CD14-positive monocyte (primary cell): ENCODE results near the gene PUM2. TPM values are rescaled to one million over a fixed set of nuclear protein-coding genes. Genes with fewer than 3 reads are reported as not detected.
"Not testable (repeated sequence)": the region's sequence is repeated elsewhere in the genome, so short reads cannot be mapped to it uniquely, and the experiment has no call there.

Experiments
- DNase-seq, 3 donors: peaks; one replicate each; pipeline ENCODE4 v3.0.0-alpha.2; 2011 to 2022
- H2AFZ ChIP-seq: 2 replicates; pipeline ENCODE4 v1.6.0; 2012; ENCODE audit warnings: mild to moderate bottlenecking, low read depth, low read length, inconsistent platforms; ENCODE audit not compliant: insufficient read depth, poor library complexity, severe bottlenecking
- H3K27ac ChIP-seq, 2 donors: 1 replicate in 1 of 2; 2 replicates in 1 of 2; pipeline ENCODE4 v1.5.1; 2012 to 2013; ENCODE audit warnings: low read length in 2 of 2, control low read depth in 1 of 2, inconsistent platforms in 1 of 2, low read depth in 1 of 2, mild to moderate bottlenecking in 1 of 2
- H3K27me3 ChIP-seq, 2 donors: one replicate each; pipeline versions ENCODE4 v1.6.0 to v1.6.1; 2011 to 2013; ENCODE audit warnings: low read length in 2 of 2; ENCODE audit not compliant: control insufficient read depth in 2 of 2, insufficient read depth in 2 of 2
- H3K36me3 ChIP-seq, 2 donors: replicated peaks in 1 of 2; 1 replicate in 1 of 2; 2 replicates in 1 of 2; pipeline versions ENCODE4 v1.5.1 to v1.6.1; 2012 to 2013; ENCODE audit warnings: low read length in 2 of 2, control low read depth in 1 of 2, inconsistent platforms in 1 of 2, mild to moderate bottlenecking in 1 of 2; ENCODE audit not compliant: insufficient read depth in 2 of 2, control insufficient read depth in 1 of 2
- H3K4me1 ChIP-seq, 2 donors: 1 replicate in 1 of 2; 2 replicates in 1 of 2; pipeline versions ENCODE4 v1.5.1 to v1.6.1; 2012 to 2013; ENCODE audit warnings: low read length in 2 of 2, control low read depth in 1 of 2, inconsistent platforms in 1 of 2, mild to moderate bottlenecking in 1 of 2, moderate library complexity in 1 of 2; ENCODE audit not compliant: insufficient read depth in 2 of 2, control insufficient read depth in 1 of 2
- H3K4me2 ChIP-seq: replicated peaks from 2 replicates; pipeline ENCODE3; 2012; ENCODE audit warnings: low read length, moderate library complexity, mild to moderate bottlenecking; ENCODE audit not compliant: poor library complexity, severe bottlenecking; ENCODE audit errors: extremely low read depth
- H3K4me3 ChIP-seq, 3 experiments: fragments of 200-600 bp in 1 of 3; sonication (generic) in 1 of 3; replicated peaks in 1 of 3; 1 replicate in 2 of 3; 2 replicates in 1 of 3; pipeline ENCODE4 v1.5.1; 2011 to 2013; ENCODE audit warnings: low read length in 3 of 3, mild to moderate bottlenecking in 3 of 3, control low read depth in 2 of 3, low read depth in 2 of 3, inconsistent platforms in 1 of 3, moderate library complexity in 1 of 3
- H3K79me2 ChIP-seq: 2 replicates; pipeline ENCODE4 v1.6.0; 2012; ENCODE audit warnings: mild to moderate bottlenecking, control low read depth, inconsistent platforms, low read length, moderate library complexity; ENCODE audit not compliant: insufficient read depth
- H3K9ac ChIP-seq: 2 replicates; pipeline ENCODE4 v1.6.0; 2017; ENCODE audit warnings: low read length, mild to moderate bottlenecking; ENCODE audit not compliant: insufficient read depth, poor library complexity, severe bottlenecking
- H3K9me3 ChIP-seq, 2 donors: replicated peaks in 1 of 2; 1 replicate in 1 of 2; 2 replicates in 1 of 2; pipeline versions ENCODE4 v1.5.1 to v1.6.1; 2012 to 2013; ENCODE audit warnings: low read length in 2 of 2, control low read depth in 1 of 2; ENCODE audit not compliant: control insufficient read depth in 1 of 2, insufficient read depth in 1 of 2
- H4K20me1 ChIP-seq: 2 replicates; pipeline ENCODE4 v1.6.0; 2012; ENCODE audit warnings: mild to moderate bottlenecking, low read length, control low read depth, moderate library complexity; ENCODE audit not compliant: insufficient read depth
- H3K27ac Mint-ChIP-seq, 7 donors: one replicate each; pipeline ENCODE4 v1.8.0; 2020; ENCODE audit warnings: mild to moderate bottlenecking in 7 of 7, mixed read lengths in 7 of 7, moderate library complexity in 6 of 7, inconsistent platforms in 2 of 7
- H3K27me3 Mint-ChIP-seq, 3 donors: one replicate each; pipeline ENCODE4 v1.8.0; 2021 to 2022; ENCODE audit warnings: low read depth in 3 of 3, mild to moderate bottlenecking in 3 of 3, mixed read lengths in 3 of 3, moderate library complexity in 3 of 3, inconsistent platforms in 1 of 3
- H3K36me3 Mint-ChIP-seq, 2 donors: one replicate each; pipeline ENCODE4 v1.8.0; 2020; ENCODE audit warnings: mixed read lengths in 2 of 2, inconsistent platforms in 1 of 2, mild to moderate bottlenecking in 1 of 2
- H3K4me1 Mint-ChIP-seq: one replicate; pipeline ENCODE4 v1.8.0; 2020; ENCODE audit warnings: mild to moderate bottlenecking, mixed read lengths
- H3K4me3 Mint-ChIP-seq, 2 donors: one replicate each; pipeline ENCODE4 v1.8.0; 2020; ENCODE audit warnings: mild to moderate bottlenecking in 2 of 2, mixed read lengths in 2 of 2, moderate library complexity in 1 of 2
- H3K9me3 Mint-ChIP-seq, 7 donors: one replicate each; pipeline ENCODE4 v1.8.0; 2020 to 2022; ENCODE audit warnings: mixed read lengths in 7 of 7, mild to moderate bottlenecking in 6 of 7, moderate library complexity in 6 of 7, inconsistent platforms in 2 of 7
- CTCF ChIP-seq: fragments of 200-600 bp; IDR thresholded peaks from one replicate; pipeline ENCODE4 v1.8.0; 2022; ENCODE audit warnings: antibody characterized with exemption, mild to moderate bottlenecking
- WGBS: methylation state at CpG from one replicate; pipeline ENCODE4 v1.1.5; 2013; ENCODE audit warnings: missing lambda C conversion rate; ENCODE audit not compliant: insufficient coverage; 5-methylcytosine and 5-hydroxymethylcytosine counted together
- intact Hi-C, 2 donors: fragments of 100-400 bp; cut with micrococcal nuclease; formaldehyde crosslinking; loops; one replicate each; pipeline versions ENCODE4 v1.15.0 to v1.15.1; 2023
- polyA plus RNA-seq, 3 donors: library from polyadenylated mRNA; depleted of rRNA in 1 of 3; unstranded in 2 of 3; stranded (reverse) in 1 of 3; fragments of 300-500 nt in 2 of 3; fragments of >200 nt in 1 of 3; fragmentation: Illumina TruSeq in 2 of 3; gene quantifications; 1 replicate in 2 of 3; 2 replicates in 1 of 3; pipeline ENCODE4 v1.2.3, GENCODE V29; 2012 to 2021

Gene PUM2
- polyA plus RNA-seq, 3 donors, result 7.2 to 22.4 (median 8.3) TPM

GRCh38 chr2:20247084-20247483, 103.6 kb downstream of the PUM2 start:
- intact Hi-C loops, result no loop called here
- peaks cover under 1% of the 10 kb centered on the region for H3K4me1 Mint-ChIP-seq
- Histone ChIP-seq H2AFZ (no peak overlapping the region), H3K79me2 (no peaks in the 10 kb centered on the region), H3K36me3 (peaks cover 49 to 54% of the 10 kb centered on the region in 2 donors), H4K20me1 (peaks cover 4% of the 10 kb centered on the region), H3K9me3 (no peaks in the 10 kb centered on the region), H3K4me1 (peaks cover under 1 to 2% of the 10 kb centered on the region in 2 donors), H3K27me3 (no peaks in the 10 kb centered on the region), H3K9ac (no peak overlapping the region), H3K27ac (no peak overlapping the region), H3K4me3 (no peak overlapping the region), H3K4me2 (no peak overlapping the region)
- peaks cover 0 to 8% (median 6%) of the 10 kb centered on the region in 3 donors for H3K27me3 Mint-ChIP-seq
- no peak overlapping the region for H3K27ac Mint-ChIP-seq
- no peak for TF ChIP-seq CTCF
- 100% methylated on average over 1 of the region's 1 CpG for WGBS
- H3K4me3 Mint-ChIP-seq, result no peak overlapping the region
- DNase-seq, result no peak
- no peaks in the 10 kb centered on the region for H3K9me3 Mint-ChIP-seq
- H3K36me3 Mint-ChIP-seq, result peaks cover 41 to 54% of the 10 kb centered on the region in 2 donors

DNA sequence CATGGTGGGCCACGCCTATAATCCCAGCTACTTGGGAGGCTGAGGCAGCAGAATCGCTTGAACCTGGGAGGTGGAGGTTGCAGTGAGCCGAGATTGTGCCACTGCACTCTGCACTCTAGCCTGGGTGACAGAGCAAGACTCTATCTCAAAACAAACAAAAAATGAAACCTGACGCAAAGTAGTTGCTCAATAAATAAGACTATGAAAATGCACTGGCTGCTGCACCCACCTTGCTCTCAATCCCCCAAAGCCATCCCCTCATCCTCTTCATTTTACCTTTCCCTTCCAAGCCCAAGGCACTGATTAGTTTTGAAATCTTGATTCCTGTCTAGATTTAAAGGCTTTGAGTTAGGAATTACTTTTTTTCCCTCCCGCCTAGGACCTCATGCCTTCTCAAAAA, 107.0 kb downstream of the PUM2 start:
- not testable (repeated sequence) for H3K27me3 ChIP-seq, H3K4me1 Mint-ChIP-seq
- 94% methylated on average over 2 of the region's 5 CpGs for WGBS

More for the DNA sequence above, 107.0 kb downstream of the PUM2 start:
- Mint-ChIP-seq H3K27ac (peak overlapping the region in 1 of 7 donors; percentile 70), H3K36me3 (peaks cover 11 to 23% of the 10 kb centered on the region in 2 donors), H3K27me3 (peaks cover 2 to 14% (median 13%) of the 10 kb centered on the region in 3 donors)
- H3K9me3 ChIP-seq, DNase-seq, intact Hi-C loops, H3K27ac ChIP-seq, H3K4me2 ChIP-seq, H4K20me1 ChIP-seq, H3K9ac ChIP-seq, H3K4me3 ChIP-seq, H3K79me2 ChIP-seq, H3K9me3 Mint-ChIP-seq, H3K4me3 Mint-ChIP-seq, H2AFZ ChIP-seq, H3K4me1 ChIP-seq: not testable (repeated sequence)
- peaks cover 15 to 19% of the 10 kb centered on the region in 2 donors for H3K36me3 ChIP-seq
